Measurements from ENCODE around the gene SPTBN1. TPM values are rescaled to one million over a fixed set of nuclear protein-coding genes. Genes with fewer than 3 reads are reported as not detected.

Gene SPTBN1
- total RNA-seq, 4 donors from 2014 or later: 132 to 239 (median 195) TPM

GRCh38 chr2:54416166-54416813 lies 39.8 kb upstream of the SPTBN1 start:
- WGBS, 2 donors: 40 to 52% methylated on average over 9 of the region's 9 CpGs
- no peak for DNase-seq (ENCODE audit: low spot score in 2 of 2)
- intact Hi-C loops (cut with DNase I; ENCODE audit: low total_unique reads): no loop called here
- no peak overlapping the region for H3K4me3 ChIP-seq (ENCODE audit: low read depth, poor library complexity, severe bottlenecking)
- TF ChIP-seq POLR2A (IDR thresholded peaks at IDR 0.05): no peak
- TF ChIP-seq, protein P1, sequence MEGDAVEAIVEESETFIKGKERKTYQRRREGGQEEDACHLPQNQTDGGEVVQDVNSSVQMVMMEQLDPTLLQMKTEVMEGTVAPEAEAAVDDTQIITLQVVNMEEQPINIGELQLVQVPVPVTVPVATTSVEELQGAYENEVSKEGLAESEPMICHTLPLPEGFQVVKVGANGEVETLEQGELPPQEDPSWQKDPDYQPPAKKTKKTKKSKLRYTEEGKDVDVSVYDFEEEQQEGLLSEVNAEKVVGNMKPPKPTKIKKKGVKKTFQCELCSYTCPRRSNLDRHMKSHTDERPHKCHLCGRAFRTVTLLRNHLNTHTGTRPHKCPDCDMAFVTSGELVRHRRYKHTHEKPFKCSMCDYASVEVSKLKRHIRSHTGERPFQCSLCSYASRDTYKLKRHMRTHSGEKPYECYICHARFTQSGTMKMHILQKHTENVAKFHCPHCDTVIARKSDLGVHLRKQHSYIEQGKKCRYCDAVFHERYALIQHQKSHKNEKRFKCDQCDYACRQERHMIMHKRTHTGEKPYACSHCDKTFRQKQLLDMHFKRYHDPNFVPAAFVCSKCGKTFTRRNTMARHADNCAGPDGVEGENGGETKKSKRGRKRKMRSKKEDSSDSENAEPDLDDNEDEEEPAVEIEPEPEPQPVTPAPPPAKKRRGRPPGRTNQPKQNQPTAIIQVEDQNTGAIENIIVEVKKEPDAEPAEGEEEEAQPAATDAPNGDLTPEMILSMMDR (IDR thresholded peaks at IDR 0.05): no peak

- intact Hi-C loops (cut with DNase I; ENCODE audit: low total_unique reads): no loop called here
- DNase-seq (ENCODE audit: low spot score in 2 of 2): no peak
- 83 to 93% methylated on average over 1 of the region's 1 CpG for WGBS, 2 donors
- H3K4me3 ChIP-seq (ENCODE audit: low read depth, poor library complexity, severe bottlenecking): no peak overlapping the region
- TF ChIP-seq, protein P1 (IDR thresholded peaks at IDR 0.05): no peak
- TF ChIP-seq POLR2A (IDR thresholded peaks at IDR 0.05): no peak
Measured at GRCh38 chr2:54416938-54417337, 39.2 kb upstream of the SPTBN1 start.

DNA sequence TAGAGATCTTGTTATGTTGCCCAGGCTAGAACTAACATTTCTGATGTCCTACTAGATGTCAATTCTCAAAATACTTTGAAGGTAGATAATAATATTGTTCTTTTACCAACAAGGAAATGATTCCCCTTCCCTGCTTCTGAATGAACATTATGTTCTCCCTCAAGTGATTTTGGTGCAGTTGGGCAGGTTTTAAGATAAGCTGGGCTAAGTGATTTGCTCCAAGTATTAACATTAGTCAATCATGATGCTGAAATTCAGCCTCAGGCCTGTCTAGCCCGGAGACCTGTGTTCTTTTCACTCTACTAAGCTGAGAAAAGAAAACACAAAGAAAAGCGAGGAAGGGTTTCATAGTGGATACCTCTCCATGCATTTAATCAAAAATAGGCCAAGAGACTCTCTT lies 38.5 kb upstream of the SPTBN1 start:
- no peak overlapping the region for H3K4me3 ChIP-seq (ENCODE audit: low read depth, poor library complexity, severe bottlenecking)
- DNase-seq (ENCODE audit: low spot score in 2 of 2): no peak
- WGBS, 2 donors: 79 to 84% methylated on average over 2 of the region's 2 CpGs
- intact Hi-C loops (cut with DNase I; ENCODE audit: low total_unique reads): no loop called here
- no peak for TF ChIP-seq POLR2A (IDR thresholded peaks at IDR 0.05)
- TF ChIP-seq, protein P1 (IDR thresholded peaks at IDR 0.05): no peak

GRCh38 chr2:54419388-54419787 lies 36.7 kb upstream of the SPTBN1 start:
- intact Hi-C loops (cut with DNase I; ENCODE audit: low total_unique reads): no loop called here
- no peak overlapping the region for H3K4me3 ChIP-seq (ENCODE audit: low read depth, poor library complexity, severe bottlenecking)
- 50% methylated on average over 4 of the region's 4 CpGs for WGBS, 2 donors
- TF ChIP-seq, protein P1 (IDR thresholded peaks at IDR 0.05): no peak
- TF ChIP-seq POLR2A (IDR thresholded peaks at IDR 0.05): no peak
- DNase-seq (ENCODE audit: low spot score in 2 of 2): no peak

DNA sequence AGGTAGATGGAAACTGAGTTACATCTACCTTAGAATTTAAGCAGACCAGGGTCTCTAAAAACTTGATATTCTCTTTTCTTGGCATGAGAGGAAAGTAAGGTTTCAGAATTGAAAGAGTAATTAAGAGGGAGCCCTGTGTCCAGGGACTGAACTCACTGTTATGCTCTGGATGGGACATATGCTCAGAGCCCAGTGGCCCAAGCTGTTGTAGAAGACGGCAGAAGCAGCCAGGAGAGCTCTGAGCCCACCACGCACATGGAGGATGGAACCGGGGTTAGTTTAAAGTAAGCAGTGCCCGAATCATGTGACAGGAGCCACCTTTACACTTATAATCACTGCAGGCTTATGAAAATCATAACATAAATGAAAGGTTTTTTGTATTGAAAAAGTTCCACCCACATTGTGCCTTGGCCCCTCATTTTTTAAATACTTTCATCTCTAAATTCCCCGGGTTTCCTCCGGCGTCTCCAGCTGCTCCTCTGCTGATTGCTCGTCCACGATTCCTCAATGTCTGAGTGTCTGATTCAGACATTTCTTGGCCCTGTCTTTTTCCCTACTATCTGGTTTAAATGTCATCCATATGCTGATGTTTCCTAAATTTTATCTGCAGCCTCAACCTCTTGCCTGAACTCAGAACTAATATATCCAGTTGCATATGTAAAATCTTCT lies 36.1 kb upstream of the SPTBN1 start:
- TF ChIP-seq, protein P1 (IDR thresholded peaks at IDR 0.05): no peak
- TF ChIP-seq POLR2A (IDR thresholded peaks at IDR 0.05): no peak
- WGBS, 2 donors: 58 to 64% methylated on average over 9 of the region's 9 CpGs
- no peak for DNase-seq (ENCODE audit: low spot score in 2 of 2)
- intact Hi-C loops (cut with DNase I; ENCODE audit: low total_unique reads): no loop called here
- no peak overlapping the region for H3K4me3 ChIP-seq (ENCODE audit: low read depth, poor library complexity, severe bottlenecking)
